ENCODE measurements around the gene ITGA6. TPM values are rescaled to one million over a fixed set of nuclear protein-coding genes. Genes with fewer than 3 reads are reported as not detected.

ITGA6 gene
- polyA plus RNA-seq, 2 of the 4 experiments (the other 2 are of a cell fraction), result 25.7 to 27.7 TPM

GRCh38 chr2:172415865-172416183 lies 11.6 kb upstream of the ITGA6 start:
- no peak for DNase-seq (ENCODE audit: low read depth in 1 of 2, low spot score in 1 of 2)
- no peak for ATAC-seq
- no peak for FAIRE-seq
- 64% methylated on average over 1 of the region's 1 CpG for WGBS (ENCODE audit: missing lambda C conversion rate)
- CTCF ChIA-PET, result interaction anchor here (1.0 to 3.4 kb wide), 5 partner anchors 9 to 243 kb away, joined by 4 to 17 read pairs (median 4); partner anchors contain the start of gene ITGA6
- Histone ChIP-seq H3K4me2 (no peak overlapping the region), H3K9me3 (no peaks in the 10 kb centered on the region), H3K4me3 (no peak overlapping the region), H3K4me1 (no peaks in the 10 kb centered on the region), H3K27ac (no peak overlapping the region)
- POLR2A ChIA-PET, result no interaction called here
- TF ChIP-seq POLR2AphosphoS2 (conservative IDR thresholded peaks at IDR 0.05; ENCODE audit: low read length), result no peak
- TF ChIP-seq BHLHE40 (IDR thresholded peaks at IDR 0.05; ENCODE audit: low read depth, low read length), result no peak
- no peak for TF ChIP-seq CHD2 (IDR thresholded peaks at IDR 0.05; ENCODE audit: low read length, partially characterized antibody)
- TF ChIP-seq, protein P1, sequence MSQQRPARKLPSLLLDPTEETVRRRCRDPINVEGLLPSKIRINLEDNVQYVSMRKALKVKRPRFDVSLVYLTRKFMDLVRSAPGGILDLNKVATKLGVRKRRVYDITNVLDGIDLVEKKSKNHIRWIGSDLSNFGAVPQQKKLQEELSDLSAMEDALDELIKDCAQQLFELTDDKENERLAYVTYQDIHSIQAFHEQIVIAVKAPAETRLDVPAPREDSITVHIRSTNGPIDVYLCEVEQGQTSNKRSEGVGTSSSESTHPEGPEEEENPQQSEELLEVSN (IDR thresholded peaks at IDR 0.05; ENCODE audit: borderline replicate concordance, low read depth), result no peak

DNA sequence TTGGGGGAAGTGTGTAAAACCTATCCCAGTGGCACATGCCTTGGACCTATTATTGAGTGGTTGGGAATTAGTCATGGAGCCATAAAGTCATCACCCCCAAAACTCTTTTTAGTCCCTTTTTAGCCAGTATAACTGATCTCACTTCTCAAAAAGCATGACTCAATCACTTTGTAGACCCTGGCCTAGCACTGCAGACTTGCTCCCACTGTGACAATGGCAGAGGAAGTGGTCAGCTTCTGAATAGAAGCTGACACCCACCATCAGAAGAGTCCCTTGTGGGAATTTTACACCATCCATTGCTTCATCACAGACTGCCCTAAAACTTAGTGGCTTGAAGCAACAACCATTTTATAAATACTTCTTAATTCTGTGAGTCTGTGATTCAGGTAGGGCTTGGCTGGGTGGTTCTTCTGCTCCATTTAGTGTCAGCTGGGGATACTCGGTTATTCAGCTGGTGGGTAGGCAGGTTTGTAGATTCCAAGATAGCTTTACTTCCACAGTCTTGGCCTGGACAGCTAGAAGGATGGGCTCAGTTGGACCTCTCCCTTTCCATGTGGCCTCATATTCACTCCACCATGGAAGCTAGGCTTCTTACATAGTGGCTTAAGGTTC lies 10.8 kb upstream of the ITGA6 start:
- POLR2A ChIA-PET, result no interaction called here

GRCh38 chr2:172420216-172420615 lies 7.2 kb upstream of the ITGA6 start:
- ChIA-PET POLR2A (no interaction called here), CTCF (interaction anchor here (1.0 kb wide), 1 partner anchor 35 kb away, joined by 3 read pairs; no protein-coding TSS in a partner anchor)
- DNase-seq (ENCODE audit: low read depth in 1 of 2, low spot score in 1 of 2) (no peak), FAIRE-seq (no peak), ATAC-seq (no peak)
- H3K27ac ChIP-seq, result no peak overlapping the region
- no peak for TF ChIP-seq ESRRA (IDR thresholded peaks at IDR 0.05; ENCODE audit: borderline replicate concordance, low read length)
- no peak for TF ChIP-seq NR3C1 (IDR thresholded peaks at IDR 0.05)
- no peak for TF ChIP-seq FOXS1 (CRISPR knock-in tag; IDR thresholded peaks at IDR 0.05)
- no peak for TF ChIP-seq CHD4 (IDR thresholded peaks at IDR 0.05; ENCODE audit: borderline replicate concordance)
- TF ChIP-seq FOSB (CRISPR knock-in tag; IDR thresholded peaks at IDR 0.05), result no peak
- TF ChIP-seq MAFK (IDR thresholded peaks at IDR 0.05; ENCODE audit: partially characterized antibody), result no peak
- TF ChIP-seq EHMT2 (IDR thresholded peaks at IDR 0.05; ENCODE audit: low read depth), result no peak
- no peak for TF ChIP-seq MYC (IDR thresholded peaks at IDR 0.05; ENCODE audit: borderline replicate concordance, low read length)
- no peak for TF ChIP-seq SREBF2 (IDR thresholded peaks at IDR 0.05)
- TF ChIP-seq, protein P2, sequence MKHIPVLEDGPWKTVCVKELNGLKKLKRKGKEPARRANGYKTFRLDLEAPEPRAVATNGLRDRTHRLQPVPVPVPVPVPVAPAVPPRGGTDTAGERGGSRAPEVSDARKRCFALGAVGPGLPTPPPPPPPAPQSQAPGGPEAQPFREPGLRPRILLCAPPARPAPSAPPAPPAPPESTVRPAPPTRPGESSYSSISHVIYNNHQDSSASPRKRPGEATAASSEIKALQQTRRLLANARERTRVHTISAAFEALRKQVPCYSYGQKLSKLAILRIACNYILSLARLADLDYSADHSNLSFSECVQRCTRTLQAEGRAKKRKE (CRISPR knock-in tag; IDR thresholded peaks at IDR 0.05; ENCODE audit: low read depth), result no peak
- TF ChIP-seq POLR2AphosphoS2 (conservative IDR thresholded peaks at IDR 0.05; ENCODE audit: low read length), result no peak
- TF ChIP-seq HOXB13 (CRISPR knock-in tag; IDR thresholded peaks at IDR 0.05; ENCODE audit: low read depth), result no peak
- no peak for TF ChIP-seq CBX2 (IDR thresholded peaks at IDR 0.05; ENCODE audit: borderline replicate concordance, low read depth)
- TF ChIP-seq TP53 (CRISPR knock-in tag; IDR thresholded peaks at IDR 0.05), result no peak
- WGBS (ENCODE audit: missing lambda C conversion rate), result 41% methylated on average over 3 of the region's 3 CpGs
- no peaks in the 10 kb centered on the region for H3K4me1 ChIP-seq
- no peak overlapping the region for H3K4me2 ChIP-seq
- no peaks in the 10 kb centered on the region for H3K9me3 ChIP-seq
- H3K4me3 ChIP-seq, result no peak overlapping the region

More for the DNA sequence above, 10.8 kb upstream of the ITGA6 start:
- H3K9me3 ChIP-seq, result no peaks in the 10 kb centered on the region
- FAIRE-seq (no peak), ATAC-seq (no peak), DNase-seq (ENCODE audit: low read depth in 1 of 2, low spot score in 1 of 2) (no peak)
- TF ChIP-seq KDM1A (IDR thresholded peaks at IDR 0.05; ENCODE audit: low read depth) (no peak), JUN (IDR thresholded peaks at IDR 0.05) (no peak), RNF2 (IDR thresholded peaks at IDR 0.05; ENCODE audit: borderline replicate concordance, low read depth) (no peak), RAD21 (conservative IDR thresholded peaks at IDR 0.05 in 1 of 2, IDR thresholded peaks at IDR 0.05 in 1 of 2) (no peak), CTCF (IDR thresholded peaks at IDR 0.05) (no peak), GATA3 (IDR thresholded peaks at IDR 0.05; ENCODE audit: borderline replicate concordance) (no peak), SREBF2 (IDR thresholded peaks at IDR 0.05) (no peak), EHMT2 (IDR thresholded peaks at IDR 0.05; ENCODE audit: low read depth) (no peak), ZC3H11A (IDR thresholded peaks at IDR 0.05) (no peak)
- H3K4me2 ChIP-seq, result no peak overlapping the region
- CTCF ChIA-PET, result interaction anchor here (0.6 to 3.4 kb wide), 5 partner anchors 11 to 174 kb away, joined by 3 to 17 read pairs (median 4); partner anchors contain the start of gene ITGA6
- 71% methylated on average over 1 of the region's 1 CpG for WGBS (ENCODE audit: missing lambda C conversion rate)
- no peak overlapping the region for H3K27ac ChIP-seq
- H3K4me3 ChIP-seq, result no peak overlapping the region
- H3K4me1 ChIP-seq, result no peaks in the 10 kb centered on the region

Data from A549 (cell line).